HEK293 (cell line): Measurements from ENCODE around the gene BUB3.

Source experiments
- CTCF ChIA-PET: fragments of 350-600 bp; formaldehyde crosslinking; extraction: SDS; loops from one replicate; lab custom pipeline; 2021; ENCODE audit warnings: antibody characterized with exemption; lab: Yijun Ruan, JAX
- POLR2A ChIA-PET: fragments of 300-600 bp; formaldehyde crosslinking; extraction: SDS; loops from one replicate; lab custom pipeline; 2020; ENCODE audit warnings: antibody characterized with exemption, inconsistent platforms; lab: Yijun Ruan, JAX
- H3K27ac ChIP-seq: fragments of 200-500 bp; sonication (Bioruptor generic); 2 replicates; pipeline ENCODE4 v1.5.1; 2014; ENCODE audit warnings: low read depth, low read length, control low read depth, inconsistent platforms; ENCODE audit errors: extremely low read depth
- H3K36me3 ChIP-seq, 2 experiments: fragments of 200-500 bp in 1 of 2; sonication (Bioruptor generic) in 1 of 2; 1 replicate in 1 of 2; 2 replicates in 1 of 2; pipeline ENCODE4 v1.5.1; 2014 to 2017; ENCODE audit warnings: inconsistent platforms in 2 of 2, low read length in 2 of 2; ENCODE audit not compliant: control insufficient read depth in 2 of 2, insufficient read depth in 1 of 2
- H3K4me1 ChIP-seq: fragments of 200-500 bp; sonication (Bioruptor generic); 2 replicates; pipeline ENCODE4 v1.5.1; 2014; ENCODE audit warnings: mild to moderate bottlenecking, low read length, inconsistent platforms; ENCODE audit not compliant: control insufficient read depth, insufficient read depth
- H3K4me3 ChIP-seq: 2 replicates; pipeline ENCODE4 v1.5.1; 2011; ENCODE audit warnings: low read depth, mild to moderate bottlenecking, control low read depth, low read length, moderate library complexity
- H3K9me3 ChIP-seq: fragments of 200-500 bp; sonication (Bioruptor generic); 2 replicates; pipeline ENCODE4 v1.5.1; 2014; ENCODE audit warnings: low read depth, low read length, inconsistent platforms; ENCODE audit not compliant: control insufficient read depth, insufficient read depth
- BCL6B ChIP-seq: fragments of 450-650 bp; formaldehyde crosslinking; IDR thresholded peaks from 2 replicates; pipeline ENCODE4 v1.5.1; 2017; ENCODE audit warnings: missing biosample characterization, missing genetic modification characterization
- HOXC10 ChIP-seq: sonication (generic); formaldehyde crosslinking; IDR thresholded peaks from 2 replicates; pipeline ENCODE4 v1.8.1; 2023; ENCODE audit warnings: mild to moderate bottlenecking, missing genetic modification reagents
- PRDM2 ChIP-seq: fragments of 450-650 bp; formaldehyde crosslinking; IDR thresholded peaks from 2 replicates; pipeline ENCODE4 v1.5.1; 2016; ENCODE audit warnings: missing biosample characterization, missing genetic modification characterization, borderline replicate concordance
- RBAK ChIP-seq: fragments of 450-650 bp; formaldehyde crosslinking; IDR thresholded peaks from 2 replicates; pipeline ENCODE4 v1.5.1; 2016; ENCODE audit warnings: missing biosample characterization, missing genetic modification characterization
- SCRT2 ChIP-seq: fragments of 450-650 bp; formaldehyde crosslinking; IDR thresholded peaks from 2 replicates; pipeline ENCODE4 v1.5.1; 2016; ENCODE audit warnings: missing biosample characterization, missing genetic modification characterization
- SP2 ChIP-seq: fragments of 450-650 bp; formaldehyde crosslinking; IDR thresholded peaks from 2 replicates; pipeline ENCODE4 v1.5.1; 2016; ENCODE audit warnings: missing biosample characterization, missing genetic modification characterization
- SP3 ChIP-seq: fragments of 450-650 bp; formaldehyde crosslinking; IDR thresholded peaks from 2 replicates; pipeline ENCODE4 v1.5.1; 2016; ENCODE audit warnings: missing biosample characterization, missing genetic modification characterization
- ZFP37 ChIP-seq: fragments of 450-650 bp; formaldehyde crosslinking; IDR thresholded peaks from 2 replicates; pipeline ENCODE4 v1.5.1; 2016; ENCODE audit warnings: missing biosample characterization, missing genetic modification characterization
- ZNF10 ChIP-seq: fragments of 450-650 bp; formaldehyde crosslinking; IDR thresholded peaks from 2 replicates; pipeline ENCODE4 v1.5.1; 2017; ENCODE audit warnings: missing biosample characterization, missing genetic modification characterization
- ZNF155 ChIP-seq: fragments of 450-650 bp; formaldehyde crosslinking; IDR thresholded peaks from 2 replicates; pipeline ENCODE4 v1.5.1; 2016; ENCODE audit warnings: missing biosample characterization, missing genetic modification characterization
- ZNF214 ChIP-seq: fragments of 450-650 bp; formaldehyde crosslinking; IDR thresholded peaks from 2 replicates; pipeline ENCODE4 v1.5.1; 2017; ENCODE audit warnings: missing biosample characterization, mild to moderate bottlenecking, missing genetic modification characterization, borderline replicate concordance
- ZNF223 ChIP-seq: fragments of 450-650 bp; formaldehyde crosslinking; IDR thresholded peaks from 2 replicates; pipeline ENCODE4 v1.5.1; 2016; ENCODE audit warnings: missing biosample characterization, missing genetic modification characterization
- ZNF24 ChIP-seq: fragments of 450-650 bp; formaldehyde crosslinking; IDR thresholded peaks from 2 replicates; pipeline ENCODE4 v1.5.1; 2016; ENCODE audit warnings: missing biosample characterization, missing genetic modification characterization
- ZNF248 ChIP-seq: fragments of 450-650 bp; formaldehyde crosslinking; IDR thresholded peaks from 2 replicates; pipeline ENCODE4 v1.5.1; 2017; ENCODE audit warnings: missing biosample characterization, missing genetic modification characterization
- ZNF394 ChIP-seq: fragments of 450-650 bp; formaldehyde crosslinking; IDR thresholded peaks from 2 replicates; pipeline ENCODE4 v1.5.1; 2016; ENCODE audit warnings: missing biosample characterization, missing genetic modification characterization, mild to moderate bottlenecking, moderate library complexity, borderline replicate concordance
- ZNF548 ChIP-seq: fragments of 450-650 bp; formaldehyde crosslinking; IDR thresholded peaks from 2 replicates; pipeline ENCODE4 v1.5.1; 2016; ENCODE audit warnings: missing biosample characterization, missing genetic modification characterization
- ZNF549 ChIP-seq: fragments of 450-650 bp; IDR thresholded peaks from 2 replicates; pipeline ENCODE4 v1.5.1; 2018; ENCODE audit warnings: missing biosample characterization, missing genetic modification characterization, mild to moderate bottlenecking, inconsistent platforms, moderate library complexity
- ZNF560 ChIP-seq: fragments of 450-650 bp; formaldehyde crosslinking; IDR thresholded peaks from 2 replicates; pipeline ENCODE4 v1.5.1; 2017; ENCODE audit warnings: missing biosample characterization, missing genetic modification characterization, borderline replicate concordance
- ZNF571 ChIP-seq: fragments of 450-650 bp; formaldehyde crosslinking; IDR thresholded peaks from 2 replicates; pipeline ENCODE4 v1.5.0; 2017; ENCODE audit warnings: missing biosample characterization, missing genetic modification characterization
- ZNF585B ChIP-seq: fragments of 450-650 bp; formaldehyde crosslinking; IDR thresholded peaks from 2 replicates; pipeline ENCODE4 v1.5.1; 2016; ENCODE audit warnings: missing biosample characterization, missing genetic modification characterization
- ZNF623 ChIP-seq: fragments of 450-650 bp; formaldehyde crosslinking; IDR thresholded peaks from 2 replicates; pipeline ENCODE4 v1.5.1; 2016; ENCODE audit warnings: missing biosample characterization, missing genetic modification characterization
- ZNF660 ChIP-seq: fragments of 450-650 bp; IDR thresholded peaks from 2 replicates; pipeline ENCODE4 v1.5.1; 2018; ENCODE audit warnings: missing biosample characterization, mild to moderate bottlenecking, missing genetic modification characterization
- ZNF677 ChIP-seq: fragments of 450-650 bp; IDR thresholded peaks from 2 replicates; pipeline ENCODE4 v1.5.0; 2018; ENCODE audit warnings: missing biosample characterization, mild to moderate bottlenecking, missing genetic modification characterization, moderate library complexity
- ZNF830 ChIP-seq: fragments of 450-650 bp; IDR thresholded peaks from 2 replicates; pipeline ENCODE4 v1.5.0; 2018; ENCODE audit warnings: missing biosample characterization, missing genetic modification characterization, low read depth, mild to moderate bottlenecking, moderate library complexity
- TF ChIP-seq, protein P1 (sequence below): fragments of 450-650 bp; formaldehyde crosslinking; IDR thresholded peaks from 2 replicates; pipeline ENCODE4 v1.5.1; 2017; ENCODE audit warnings: missing biosample characterization, missing genetic modification characterization
- TF ChIP-seq, protein P2 (sequence below): fragments of 450-650 bp; formaldehyde crosslinking; IDR thresholded peaks from 2 replicates; pipeline ENCODE4 v1.5.1; 2016; ENCODE audit warnings: missing biosample characterization, missing genetic modification characterization
- TF ChIP-seq, protein P3 (sequence below): fragments of 450-650 bp; formaldehyde crosslinking; IDR thresholded peaks from 2 replicates; pipeline ENCODE4 v1.5.1; 2017; ENCODE audit warnings: missing biosample characterization, missing genetic modification characterization

The BUB3 gene

GRCh38 chr10:123183724-123184123, 29.5 kb downstream of the BUB3 start (continued):
- TF ChIP-seq HOXC10 (no peak), SP3 (tag by site-specific recombination) (no peak), ZNF155 (no peak), ZNF623 (tag by site-specific recombination) (no peak), ZNF223 (tag by site-specific recombination) (no peak), RBAK (tag by site-specific recombination) (no peak), ZNF830 (tag by site-specific recombination) (no peak), BCL6B (tag by site-specific recombination) (no peak), ZNF585B (no peak)
- TF ChIP-seq, protein P1, sequence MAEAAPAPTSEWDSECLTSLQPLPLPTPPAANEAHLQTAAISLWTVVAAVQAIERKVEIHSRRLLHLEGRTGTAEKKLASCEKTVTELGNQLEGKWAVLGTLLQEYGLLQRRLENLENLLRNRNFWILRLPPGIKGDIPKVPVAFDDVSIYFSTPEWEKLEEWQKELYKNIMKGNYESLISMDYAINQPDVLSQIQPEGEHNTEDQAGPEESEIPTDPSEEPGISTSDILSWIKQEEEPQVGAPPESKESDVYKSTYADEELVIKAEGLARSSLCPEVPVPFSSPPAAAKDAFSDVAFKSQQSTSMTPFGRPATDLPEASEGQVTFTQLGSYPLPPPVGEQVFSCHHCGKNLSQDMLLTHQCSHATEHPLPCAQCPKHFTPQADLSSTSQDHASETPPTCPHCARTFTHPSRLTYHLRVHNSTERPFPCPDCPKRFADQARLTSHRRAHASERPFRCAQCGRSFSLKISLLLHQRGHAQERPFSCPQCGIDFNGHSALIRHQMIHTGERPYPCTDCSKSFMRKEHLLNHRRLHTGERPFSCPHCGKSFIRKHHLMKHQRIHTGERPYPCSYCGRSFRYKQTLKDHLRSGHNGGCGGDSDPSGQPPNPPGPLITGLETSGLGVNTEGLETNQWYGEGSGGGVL (tag by site-specific recombination) = no peak
- TF ChIP-seq, protein P2, sequence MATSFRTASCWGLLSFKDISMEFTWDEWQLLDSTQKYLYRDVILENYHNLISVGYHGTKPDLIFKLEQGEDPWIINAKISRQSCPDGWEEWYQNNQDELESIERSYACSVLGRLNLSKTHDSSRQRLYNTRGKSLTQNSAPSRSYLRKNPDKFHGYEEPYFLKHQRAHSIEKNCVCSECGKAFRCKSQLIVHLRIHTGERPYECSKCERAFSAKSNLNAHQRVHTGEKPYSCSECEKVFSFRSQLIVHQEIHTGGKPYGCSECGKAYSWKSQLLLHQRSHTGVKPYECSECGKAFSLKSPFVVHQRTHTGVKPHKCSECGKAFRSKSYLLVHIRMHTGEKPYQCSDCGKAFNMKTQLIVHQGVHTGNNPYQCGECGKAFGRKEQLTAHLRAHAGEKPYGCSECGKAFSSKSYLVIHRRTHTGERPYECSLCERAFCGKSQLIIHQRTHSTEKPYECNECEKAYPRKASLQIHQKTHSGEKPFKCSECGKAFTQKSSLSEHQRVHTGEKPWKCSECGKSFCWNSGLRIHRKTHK (tag by site-specific recombination) = no peak

- Histone ChIP-seq H3K4me1 (no peaks in the 10 kb centered on the region), H3K27ac (no peak overlapping the region), H3K4me3 (no peak overlapping the region), H3K9me3 (no peaks in the 10 kb centered on the region), H3K36me3 (peaks cover 4 to 15% of the 10 kb centered on the region in 2 experiments)
- POLR2A ChIA-PET = no interaction called here
- CTCF ChIA-PET = no interaction called here
- TF ChIP-seq ZNF248 (tag by site-specific recombination) (no peak), ZNF548 (no peak), ZNF677 (no peak), PRDM2 (tag by site-specific recombination) (no peak), ZNF214 (tag by site-specific recombination) (no peak), ZNF660 (tag by site-specific recombination) (no peak), ZNF394 (tag by site-specific recombination) (no peak), ZNF571 (tag by site-specific recombination) (no peak), ZNF560 (tag by site-specific recombination) (no peak), ZNF24 (tag by site-specific recombination) (no peak), ZNF549 (no peak), SP2 (no peak), SCRT2 (no peak), ZNF10 (tag by site-specific recombination) (no peak), ZFP37 (tag by site-specific recombination) (no peak)
- TF ChIP-seq, protein P3, sequence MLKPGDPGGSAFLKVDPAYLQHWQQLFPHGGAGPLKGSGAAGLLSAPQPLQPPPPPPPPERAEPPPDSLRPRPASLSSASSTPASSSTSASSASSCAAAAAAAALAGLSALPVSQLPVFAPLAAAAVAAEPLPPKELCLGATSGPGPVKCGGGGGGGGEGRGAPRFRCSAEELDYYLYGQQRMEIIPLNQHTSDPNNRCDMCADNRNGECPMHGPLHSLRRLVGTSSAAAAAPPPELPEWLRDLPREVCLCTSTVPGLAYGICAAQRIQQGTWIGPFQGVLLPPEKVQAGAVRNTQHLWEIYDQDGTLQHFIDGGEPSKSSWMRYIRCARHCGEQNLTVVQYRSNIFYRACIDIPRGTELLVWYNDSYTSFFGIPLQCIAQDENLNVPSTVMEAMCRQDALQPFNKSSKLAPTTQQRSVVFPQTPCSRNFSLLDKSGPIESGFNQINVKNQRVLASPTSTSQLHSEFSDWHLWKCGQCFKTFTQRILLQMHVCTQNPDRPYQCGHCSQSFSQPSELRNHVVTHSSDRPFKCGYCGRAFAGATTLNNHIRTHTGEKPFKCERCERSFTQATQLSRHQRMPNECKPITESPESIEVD = no peak
Observed at GRCh38 chr10:123187781-123188180, 33.6 kb downstream of the BUB3 start.
